ENCODE data around the gene FASTKD2.

The FASTKD2 gene

DNA sequence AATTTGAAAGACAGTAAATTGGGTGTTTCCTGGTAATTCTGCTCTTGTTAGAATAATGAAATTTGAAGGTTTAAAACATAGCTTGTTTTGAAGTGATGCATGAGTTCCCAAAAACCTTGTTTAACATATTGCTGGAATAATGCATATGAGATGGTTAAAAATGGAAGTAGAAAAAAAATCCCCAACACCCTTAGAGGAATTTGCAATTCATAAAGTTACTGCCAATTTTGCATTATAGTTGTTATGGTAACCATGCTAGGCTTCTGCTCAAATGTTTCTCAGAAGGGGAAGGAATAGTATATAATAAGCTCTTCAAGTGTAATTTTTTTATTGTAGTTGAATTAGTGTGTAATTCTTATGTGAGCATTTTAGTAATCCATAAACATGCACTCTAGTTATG is 49.1 kb downstream of the FASTKD2 start:
- POLR2A ChIA-PET, result no interaction called here
- no peak for TF ChIP-seq CTCF (IDR thresholded peaks at IDR 0.05; ENCODE audit: control extremely low read depth, extremely low read depth, low read depth, missing control alignments)
- CTCF ChIA-PET, result interaction anchor here (1.3 to 1.5 kb wide), 2 partner anchors 11 to 14 kb away, joined by 3 to 8 read pairs; no protein-coding TSS in a partner anchor
- no peak for DNase-seq (ENCODE audit: extremely low spot score)

DNA sequence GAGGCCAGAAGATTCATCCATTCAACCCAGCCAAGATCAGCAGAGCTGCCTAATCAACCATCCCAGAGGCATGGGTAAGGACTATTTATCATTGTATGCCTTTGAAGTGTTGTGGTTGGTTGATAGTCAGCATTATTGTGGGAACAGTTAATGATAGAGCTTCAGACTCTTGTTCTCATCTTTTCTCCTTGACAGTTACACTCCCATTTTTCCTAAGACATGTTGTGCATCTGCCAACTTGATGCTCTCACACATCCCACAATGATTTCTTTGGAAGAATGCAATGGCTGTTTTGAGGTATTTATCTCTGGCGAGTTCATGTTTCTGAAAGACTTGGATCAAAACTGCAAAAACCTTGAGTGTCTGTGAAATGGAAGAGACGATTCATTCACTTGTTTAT is 55.4 kb downstream of the FASTKD2 start:
- ChIA-PET POLR2A (no interaction called here), CTCF (no interaction called here)
- TF ChIP-seq CTCF (IDR thresholded peaks at IDR 0.05; ENCODE audit: control extremely low read depth, extremely low read depth, low read depth, missing control alignments), result no peak
- no peak for DNase-seq (ENCODE audit: extremely low spot score)

- ChIA-PET CTCF (interaction anchor here (1.0 to 2.2 kb wide), 2 partner anchors 10 to 19 kb away, joined by 4 to 10 read pairs; no protein-coding TSS in a partner anchor), POLR2A (no interaction called here)
- no peak for DNase-seq (ENCODE audit: extremely low spot score)
- no peak for TF ChIP-seq CTCF (IDR thresholded peaks at IDR 0.05; ENCODE audit: control extremely low read depth, extremely low read depth, low read depth, missing control alignments)
Observed at GRCh38 chr2:206823178-206823577, 57.8 kb downstream of the FASTKD2 start.

- CTCF ChIA-PET, result interaction anchor here (2.2 kb wide), 1 partner anchor 9 kb away, joined by 10 read pairs; no protein-coding TSS in a partner anchor
- POLR2A ChIA-PET, result no interaction called here
- no peak for TF ChIP-seq CTCF (IDR thresholded peaks at IDR 0.05; ENCODE audit: control extremely low read depth, extremely low read depth, low read depth, missing control alignments)
- DNase-seq (ENCODE audit: extremely low spot score), result no peak
Observed at GRCh38 chr2:206824087-206824618, 58.7 kb downstream of the FASTKD2 start.

- no peak for TF ChIP-seq CTCF (IDR thresholded peaks at IDR 0.05; ENCODE audit: control extremely low read depth, extremely low read depth, low read depth, missing control alignments)
- DNase-seq (ENCODE audit: extremely low spot score), result no peak
- ChIA-PET POLR2A (no interaction called here), CTCF (interaction anchor here (1.1 kb wide), 1 partner anchor 9 kb away, joined by 3 read pairs; no protein-coding TSS in a partner anchor)
Observed at GRCh38 chr2:206824993-206825392, 59.6 kb downstream of the FASTKD2 start.

DNA sequence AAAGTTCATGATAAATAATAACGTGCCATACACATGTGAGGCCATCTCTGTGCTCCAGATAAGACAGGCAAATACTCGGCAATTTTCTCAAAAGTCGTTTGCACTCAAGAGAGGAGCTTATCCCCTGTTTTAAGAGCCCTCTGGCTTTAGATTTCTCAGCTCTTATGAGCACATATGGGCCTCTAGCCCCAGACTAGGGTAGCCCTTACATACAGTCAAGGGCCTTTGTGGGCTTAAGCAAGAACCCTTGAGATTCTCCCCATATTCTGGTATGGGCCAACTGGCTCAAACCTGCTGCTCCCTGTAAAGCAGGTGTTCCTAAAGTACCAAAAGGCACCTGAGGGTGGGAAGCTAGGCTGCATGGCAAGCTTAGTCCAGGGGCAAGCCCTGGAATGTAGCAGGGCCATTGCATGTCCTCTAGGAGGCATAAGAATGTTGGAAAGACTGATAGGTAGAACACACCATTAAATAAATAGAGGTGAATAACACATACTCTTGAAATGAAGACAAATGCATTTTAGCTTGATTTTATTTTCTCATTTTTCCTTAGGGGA is 66.1 kb downstream of the FASTKD2 start:
- TF ChIP-seq CTCF (IDR thresholded peaks at IDR 0.05; ENCODE audit: control extremely low read depth, extremely low read depth, low read depth, missing control alignments), result no peak
- no peak for DNase-seq (ENCODE audit: extremely low spot score)
- CTCF ChIA-PET, result interaction anchor here (0.9 to 1.7 kb wide), 4 partner anchors 9 to 31 kb away, joined by 3 to 5 read pairs (median 4); no protein-coding TSS in a partner anchor
- POLR2A ChIA-PET, result no interaction called here
